Stimulated activated naive B cell treated with anti-CD40 and anti-IgM and Interleukin-4, amounts not matched to agents 10 μg/mL and 1 μg/mL and 100 μg/mL, for 72 hours (primary cell): ENCODE measurements around the gene SKA1.
A peak's percentile ranks its signal among the peaks of the same experiment; 100 is the strongest.
"Not testable (repeated sequence)": the region's sequence is repeated elsewhere in the genome, so short reads cannot be mapped to it uniquely, and the experiment has no call there.

ENCODE experiments used
- ATAC-seq, 2 donors: fragments of 150-1000 bp; cut with Tn5 transposase; replicated peaks; 2 replicates each; pipeline ENCODE4 v1.10.0; 2021; ENCODE audit warnings: moderate library complexity in 1 of 2
- DNase-seq: peaks from one replicate; pipeline ENCODE4 v3.0.0; 2021
- H3K27ac Mint-ChIP-seq: one replicate; pipeline ENCODE4 v1.8.0; 2022; ENCODE audit warnings: mild to moderate bottlenecking, mixed read lengths
- H3K27me3 Mint-ChIP-seq, 2 donors: one replicate each; pipeline ENCODE4 v1.8.0; 2022; ENCODE audit warnings: mixed read lengths in 2 of 2
- H3K36me3 Mint-ChIP-seq, 2 donors: one replicate each; pipeline ENCODE4 v1.8.0; 2022; ENCODE audit warnings: mixed read lengths in 2 of 2, mild to moderate bottlenecking in 1 of 2
- H3K4me1 Mint-ChIP-seq, 2 donors: one replicate each; pipeline ENCODE4 v1.8.0; 2022; ENCODE audit warnings: mixed read lengths in 2 of 2, mild to moderate bottlenecking in 1 of 2
- H3K4me3 Mint-ChIP-seq, 2 donors: one replicate each; pipeline ENCODE4 v1.8.0; 2022; ENCODE audit warnings: mild to moderate bottlenecking in 2 of 2, mixed read lengths in 2 of 2, moderate library complexity in 1 of 2
- H3K9me3 Mint-ChIP-seq, 2 donors: one replicate each; pipeline ENCODE4 v1.8.0; 2022; ENCODE audit warnings: mixed read lengths in 2 of 2, mild to moderate bottlenecking in 1 of 2

Gene SKA1

DNA sequence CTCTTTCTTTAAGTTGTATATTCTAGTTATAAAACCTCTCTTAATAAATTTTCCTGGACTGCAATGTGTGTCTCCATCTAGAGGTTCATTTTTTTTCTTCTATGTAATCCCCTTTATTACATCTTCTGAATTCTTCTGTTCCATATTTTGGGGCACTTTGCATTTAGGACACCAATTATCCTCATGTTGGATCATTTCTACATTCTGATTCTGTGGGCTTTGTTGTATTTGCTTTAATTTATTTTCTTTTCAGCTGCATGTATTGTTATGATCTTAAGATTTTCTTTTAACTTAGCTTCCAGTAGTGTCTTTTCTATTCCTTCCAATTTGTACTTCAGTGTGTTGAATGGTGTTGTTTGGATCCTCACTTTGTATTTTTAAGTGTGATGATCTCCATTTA is 5.2 kb upstream of the SKA1 start:
- Mint-ChIP-seq H3K36me3 (peaks cover 5 to 7% of the 10 kb centered on the region in 2 donors), H3K27ac (no peak overlapping the region), H3K4me1 (peaks cover 2 to 5% of the 10 kb centered on the region in 2 donors), H3K27me3 (peaks cover 20 to 46% of the 10 kb centered on the region in 2 donors), H3K9me3 (peaks cover 11 to 15% of the 10 kb centered on the region in 2 donors), H3K4me3 (no peak overlapping the region)
- DNase-seq (no peak), ATAC-seq (no peak)

DNA sequence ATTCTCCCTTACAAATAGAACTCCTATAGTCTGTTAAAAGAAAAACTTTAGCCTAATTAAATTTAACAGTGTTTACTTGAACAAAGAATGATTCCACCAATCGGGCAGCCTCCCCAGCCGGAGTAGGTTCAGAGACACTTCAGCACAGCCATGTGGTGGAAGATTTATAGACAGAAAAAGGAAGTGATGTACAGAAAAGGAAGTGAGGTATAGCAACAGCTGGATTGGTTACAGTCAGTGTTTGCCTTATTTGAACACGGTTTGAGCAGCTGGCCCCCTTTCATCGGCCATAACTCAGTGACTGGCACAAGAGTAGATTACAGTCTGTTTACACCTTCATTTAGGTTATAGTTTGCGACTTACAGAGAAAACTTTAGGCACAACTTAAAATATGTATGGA is 2.1 kb upstream of the SKA1 start:
- DNase-seq = no peak
- H3K36me3 Mint-ChIP-seq = peaks cover 5 to 6% of the 10 kb centered on the region in 2 donors
- H3K27ac Mint-ChIP-seq = no peak overlapping the region
- H3K4me3 Mint-ChIP-seq = no peak overlapping the region
- no peak for ATAC-seq
- peaks cover 8 to 15% of the 10 kb centered on the region in 2 donors for H3K9me3 Mint-ChIP-seq
- peaks cover 2 to 7% of the 10 kb centered on the region in 2 donors for H3K4me1 Mint-ChIP-seq
- H3K27me3 Mint-ChIP-seq = peaks cover 13 to 26% of the 10 kb centered on the region in 2 donors

DNA sequence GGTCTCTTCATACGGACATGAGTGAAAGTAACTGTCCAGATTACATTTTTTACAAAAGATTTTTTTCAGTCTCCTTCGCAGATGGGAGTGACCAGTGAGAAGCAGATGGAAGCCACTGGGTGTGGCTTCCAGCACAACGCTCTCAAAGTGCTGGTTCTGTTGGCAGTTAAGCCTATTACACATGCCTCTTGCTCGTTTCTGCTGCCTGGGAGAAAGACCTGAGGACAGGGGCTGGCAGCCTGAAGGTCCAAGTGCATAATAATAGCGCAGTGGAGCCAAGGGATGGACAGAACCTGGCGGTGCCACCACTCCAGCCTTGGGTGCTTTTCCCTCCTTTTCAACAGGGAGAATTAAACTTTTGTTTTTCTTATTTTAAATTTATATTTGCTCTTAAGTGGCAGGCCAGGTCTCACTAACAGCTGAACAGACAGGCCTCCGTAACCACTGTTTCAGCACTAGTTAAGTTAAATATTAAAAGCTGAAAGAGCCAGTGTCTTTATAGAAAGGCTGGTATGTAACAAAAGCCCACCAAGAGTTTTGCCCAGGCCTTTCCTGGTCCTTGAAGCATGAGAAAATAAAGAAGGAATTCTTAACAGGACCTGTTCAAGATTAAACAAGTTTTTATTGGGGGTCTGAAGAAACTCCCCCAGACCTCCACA is 1.2 kb upstream of the SKA1 start:
- ATAC-seq (no peak), DNase-seq (no peak)
- Mint-ChIP-seq H3K27ac (no peak overlapping the region), H3K36me3 (peaks cover 4 to 5% of the 10 kb centered on the region in 2 donors), H3K4me3 (no peak overlapping the region), H3K27me3 (peaks cover 8 to 17% of the 10 kb centered on the region in 2 donors), H3K4me1 (peaks cover 2 to 7% of the 10 kb centered on the region in 2 donors), H3K9me3 (peaks cover 8 to 13% of the 10 kb centered on the region in 2 donors)

DNA sequence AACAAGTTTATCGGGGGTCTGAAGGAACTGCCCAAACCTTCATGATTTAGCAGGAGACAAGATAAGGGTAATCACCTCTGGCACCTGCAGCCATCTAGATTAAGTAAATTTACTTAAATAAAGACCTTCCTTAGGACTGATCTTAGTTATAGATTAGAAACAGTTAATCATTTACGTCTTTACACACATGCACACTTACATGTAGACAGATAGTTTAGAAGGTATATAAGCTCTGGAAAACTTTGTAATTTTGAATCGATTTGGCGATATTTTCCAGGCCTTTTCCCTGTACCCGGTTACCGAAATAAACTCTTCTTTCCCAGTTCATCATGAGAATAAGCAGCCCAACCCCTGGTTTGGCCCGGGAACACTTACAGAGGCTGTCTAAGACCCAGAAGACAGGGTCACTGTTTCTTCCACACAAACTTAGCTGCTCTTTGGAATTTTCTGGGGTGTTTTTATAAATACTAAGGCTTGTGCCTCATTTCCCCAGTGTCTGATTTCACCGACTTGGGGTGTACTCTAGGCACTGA is 560 bp upstream of the SKA1 start:
- H3K9me3 Mint-ChIP-seq = peaks cover 8 to 10% of the 10 kb centered on the region in 2 donors
- H3K27me3 Mint-ChIP-seq = peaks cover 8 to 11% of the 10 kb centered on the region in 2 donors
- peak overlapping the region; percentile 94 for H3K27ac Mint-ChIP-seq
- peaks cover 2 to 7% of the 10 kb centered on the region in 2 donors for H3K4me1 Mint-ChIP-seq
- H3K4me3 Mint-ChIP-seq = peak overlapping the region; percentile 82 to 88
- H3K36me3 Mint-ChIP-seq = peaks cover 4 to 5% of the 10 kb centered on the region in 2 donors
- ATAC-seq = no peak
- DNase-seq = no peak

DNA sequence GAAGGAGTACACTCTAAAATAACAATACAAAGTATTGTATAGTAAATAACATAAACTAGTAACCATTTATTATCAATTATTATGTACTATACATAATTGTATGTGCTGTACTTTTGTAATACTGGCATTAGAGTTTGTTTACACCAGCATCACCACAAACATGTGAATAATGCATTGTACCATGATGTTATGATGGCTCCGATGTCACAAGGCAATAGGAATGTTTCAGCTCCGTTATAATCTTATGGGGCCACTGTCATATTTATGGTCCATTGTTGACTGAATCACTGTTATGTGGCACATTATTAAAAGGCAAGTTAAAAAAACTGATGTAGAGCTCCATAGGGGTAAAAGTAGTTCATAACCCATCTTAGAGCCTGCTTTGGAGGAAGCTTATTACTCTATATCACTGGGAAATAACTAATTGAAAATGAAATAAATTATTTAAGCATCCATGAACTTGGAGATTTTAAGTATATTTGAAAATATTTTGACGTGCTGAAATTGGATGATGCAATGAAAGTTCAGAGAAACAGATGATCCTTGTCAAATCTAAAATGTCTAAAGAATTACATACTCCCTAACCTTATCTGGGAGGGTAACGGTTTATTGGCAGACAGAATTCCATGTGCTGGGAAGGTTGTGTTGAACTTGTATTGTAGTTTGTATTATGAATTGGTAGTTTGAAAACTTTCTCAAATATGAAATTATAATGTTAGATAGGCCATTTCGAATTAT is 2.4 kb downstream of the SKA1 start:
- Mint-ChIP-seq H3K9me3 (peaks cover 0 to 5% of the 10 kb centered on the region in 2 donors), H3K27me3 (no peaks in the 10 kb centered on the region), H3K27ac (no peak overlapping the region), H3K4me1 (peaks cover 2 to 7% of the 10 kb centered on the region in 2 donors), H3K36me3 (peaks cover 2 to 4% of the 10 kb centered on the region in 2 donors), H3K4me3 (no peak overlapping the region)
- ATAC-seq (no peak), DNase-seq (no peak)

DNA sequence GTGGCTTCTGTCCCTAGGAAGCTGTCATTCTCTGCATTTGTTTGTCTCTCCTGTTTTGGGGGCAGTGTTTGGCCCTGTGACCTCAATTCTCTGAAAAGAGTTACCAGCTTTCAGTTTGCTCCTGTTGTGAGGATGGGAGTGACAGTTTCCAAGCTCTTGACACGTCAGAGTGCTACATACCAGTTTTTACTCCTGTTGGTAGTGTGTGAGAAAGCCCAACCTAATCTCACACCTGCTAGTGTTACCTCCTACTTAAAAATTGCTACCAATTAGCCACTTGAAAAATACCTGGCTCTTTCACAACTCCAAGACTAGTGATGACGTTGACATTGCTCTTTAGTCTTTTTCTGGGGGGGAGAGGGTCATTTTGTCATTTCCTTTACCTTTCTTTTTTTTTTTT is 14.1 kb downstream of the SKA1 start:
- H3K27ac Mint-ChIP-seq = no peak overlapping the region
- H3K9me3 Mint-ChIP-seq = no peaks in the 10 kb centered on the region
- H3K36me3 Mint-ChIP-seq = peaks cover 0 to 2% of the 10 kb centered on the region in 2 donors
- H3K4me1 Mint-ChIP-seq = no peaks in the 10 kb centered on the region
- H3K4me3 Mint-ChIP-seq = no peak overlapping the region
- no peaks in the 10 kb centered on the region for H3K27me3 Mint-ChIP-seq
- ATAC-seq (no peak), DNase-seq (no peak)

DNA sequence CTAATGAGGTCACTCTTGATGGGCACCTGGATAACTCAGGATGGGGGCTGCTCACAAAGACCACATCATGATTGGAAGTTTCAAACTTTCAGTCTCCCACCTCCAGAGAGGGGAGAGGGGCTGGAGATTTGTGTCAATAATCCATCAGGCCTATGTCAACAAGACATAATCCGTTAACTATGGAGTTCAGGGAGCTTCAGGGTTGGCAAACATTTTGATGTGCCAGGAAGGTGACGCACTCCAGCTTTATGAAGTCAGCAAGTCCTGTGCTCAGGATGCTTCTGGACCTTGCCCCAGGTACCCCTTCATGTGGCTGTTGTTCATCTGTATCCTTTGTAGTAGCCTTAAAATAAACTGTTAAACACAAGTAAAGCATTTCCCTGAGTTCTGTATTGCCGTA is 19.0 kb downstream of the SKA1 start:
- H3K4me3 Mint-ChIP-seq = no peak overlapping the region
- DNase-seq (no peak), ATAC-seq (no peak)
- peaks cover 3 to 8% of the 10 kb centered on the region in 2 donors for H3K4me1 Mint-ChIP-seq
- H3K27ac Mint-ChIP-seq = no peak overlapping the region
- peaks cover 9 to 10% of the 10 kb centered on the region in 2 donors for H3K27me3 Mint-ChIP-seq
- peaks cover 4 to 6% of the 10 kb centered on the region in 2 donors for H3K9me3 Mint-ChIP-seq
- peaks cover 4 to 6% of the 10 kb centered on the region in 2 donors for H3K36me3 Mint-ChIP-seq

DNA sequence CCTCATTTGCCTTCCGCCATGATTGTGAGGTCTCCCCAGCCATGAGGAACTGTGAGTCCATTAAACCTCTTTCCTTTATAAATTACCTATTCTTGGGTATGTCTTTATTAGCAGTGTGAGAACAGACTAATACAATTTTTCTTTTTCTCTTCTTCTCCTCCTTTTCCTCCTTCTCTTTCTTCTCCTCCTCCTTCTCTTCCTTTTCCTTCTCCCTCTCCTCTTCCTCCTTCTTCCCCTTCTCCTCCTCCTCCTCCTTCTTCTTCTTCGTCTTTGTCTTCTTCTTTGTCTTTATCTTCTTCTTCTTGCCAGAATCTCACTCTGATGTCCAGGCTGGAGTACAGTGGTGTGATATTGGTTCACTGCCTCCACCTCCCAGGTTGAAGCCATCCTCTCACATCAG is 20.2 kb downstream of the SKA1 start:
- peaks cover 4 to 6% of the 10 kb centered on the region in 2 donors for H3K9me3 Mint-ChIP-seq
- no peak for DNase-seq
- H3K27ac Mint-ChIP-seq = no peak overlapping the region
- no peak for ATAC-seq
- H3K36me3 Mint-ChIP-seq = peaks cover 4 to 6% of the 10 kb centered on the region in 2 donors
- H3K4me3 Mint-ChIP-seq = no peak overlapping the region
- H3K4me1 Mint-ChIP-seq = peaks cover 3 to 8% of the 10 kb centered on the region in 2 donors
- H3K27me3 Mint-ChIP-seq = peaks cover 14 to 16% of the 10 kb centered on the region in 2 donors

DNA sequence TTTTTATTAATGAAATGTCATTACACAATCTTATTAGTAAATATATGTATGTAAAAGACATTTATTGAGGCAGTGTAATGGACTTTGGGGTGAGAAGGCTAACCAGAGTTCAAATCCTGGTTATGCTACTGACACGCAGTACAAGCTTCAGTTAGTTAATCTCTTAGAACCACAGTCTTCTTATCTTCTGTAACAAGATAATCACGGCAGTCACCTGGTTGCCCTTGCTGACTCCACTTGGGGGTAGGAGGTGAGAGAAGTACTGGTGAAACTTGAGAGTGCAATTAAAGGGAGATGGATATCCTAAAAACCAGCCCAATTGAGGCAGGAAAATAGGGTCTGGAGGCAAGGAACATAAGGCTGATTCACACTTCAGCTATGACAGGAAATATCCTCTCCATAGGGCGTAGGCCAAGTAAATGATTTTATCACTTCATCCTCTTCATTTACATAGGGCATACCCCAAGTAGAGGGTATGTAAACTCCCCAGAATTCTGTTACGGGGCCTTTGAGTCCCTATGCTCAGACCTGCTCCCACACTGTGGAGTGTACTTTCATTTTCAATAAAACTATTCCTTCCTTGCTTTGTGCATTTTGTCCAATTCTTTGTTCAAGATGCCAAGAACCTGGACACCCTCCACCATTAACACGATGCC is 21.3 kb downstream of the SKA1 start:
- Mint-ChIP-seq H3K27me3 (peaks cover 16 to 17% of the 10 kb centered on the region in 2 donors), H3K27ac (no peak overlapping the region), H3K4me1 (peaks cover 3 to 8% of the 10 kb centered on the region in 2 donors), H3K4me3 (no peak overlapping the region), H3K9me3 (peaks cover 4 to 6% of the 10 kb centered on the region in 2 donors), H3K36me3 (peaks cover 4 to 6% of the 10 kb centered on the region in 2 donors)
- DNase-seq = no peak
- ATAC-seq = no peak

DNA sequence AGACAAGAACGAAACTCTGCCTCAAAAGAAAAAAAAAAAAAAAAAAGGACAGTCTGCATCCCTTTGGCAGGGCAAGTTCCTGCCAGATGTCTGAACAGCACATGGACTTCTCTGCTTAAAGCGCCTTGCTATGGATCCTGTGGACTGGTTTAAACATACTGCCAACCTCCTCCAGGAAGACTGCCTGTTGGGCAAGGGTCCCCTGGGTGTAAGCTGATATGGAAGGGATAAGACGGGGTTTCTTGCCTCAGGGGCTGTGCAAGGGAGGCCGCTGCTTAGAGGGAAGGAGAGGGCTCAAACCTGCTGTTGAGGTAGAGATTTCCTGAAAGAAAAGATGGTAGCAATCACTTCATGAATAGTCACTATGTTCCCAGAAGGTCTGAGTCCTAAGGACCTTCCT is 22.2 kb downstream of the SKA1 start:
- no peak for ATAC-seq
- no peak for DNase-seq

DNA sequence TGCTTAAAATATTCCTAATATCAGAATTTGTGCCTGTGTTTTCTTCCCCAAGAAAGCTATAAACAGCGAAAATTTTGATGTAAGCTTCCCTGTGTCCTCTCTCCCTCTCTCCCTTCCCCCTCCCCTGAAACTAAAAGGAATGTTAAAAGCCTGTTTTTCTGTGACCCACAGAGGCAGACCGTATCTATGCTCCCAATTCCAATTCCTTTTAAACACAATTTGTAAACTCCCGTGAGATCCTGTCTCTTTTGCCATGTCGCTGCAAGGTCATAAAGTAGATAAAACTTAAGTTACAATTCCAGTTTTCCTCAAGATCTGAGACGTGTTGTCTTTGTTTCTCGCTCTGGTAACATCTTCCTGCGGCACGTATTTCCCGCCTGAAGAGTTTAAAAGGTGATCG is 23.3 kb downstream of the SKA1 start:
- Mint-ChIP-seq H3K9me3 (peaks cover 4 to 6% of the 10 kb centered on the region in 2 donors), H3K4me1 (peaks cover 3 to 8% of the 10 kb centered on the region in 2 donors), H3K27me3 (peaks cover 29 to 34% of the 10 kb centered on the region in 2 donors), H3K27ac (no peak overlapping the region), H3K36me3 (peaks cover 2 to 6% of the 10 kb centered on the region in 2 donors), H3K4me3 (no peak overlapping the region)
- no peak for DNase-seq
- no peak for ATAC-seq

More for the DNA sequence above, 22.2 kb downstream of the SKA1 start:
- H3K36me3 Mint-ChIP-seq = peaks cover 4 to 6% of the 10 kb centered on the region in 2 donors
- H3K27ac Mint-ChIP-seq = no peak overlapping the region
- H3K4me1 Mint-ChIP-seq = peaks cover 3 to 8% of the 10 kb centered on the region in 2 donors
- no peak overlapping the region for H3K4me3 Mint-ChIP-seq
- H3K9me3 Mint-ChIP-seq = peaks cover 4 to 6% of the 10 kb centered on the region in 2 donors
- peaks cover 20 to 24% of the 10 kb centered on the region in 2 donors for H3K27me3 Mint-ChIP-seq

DNA sequence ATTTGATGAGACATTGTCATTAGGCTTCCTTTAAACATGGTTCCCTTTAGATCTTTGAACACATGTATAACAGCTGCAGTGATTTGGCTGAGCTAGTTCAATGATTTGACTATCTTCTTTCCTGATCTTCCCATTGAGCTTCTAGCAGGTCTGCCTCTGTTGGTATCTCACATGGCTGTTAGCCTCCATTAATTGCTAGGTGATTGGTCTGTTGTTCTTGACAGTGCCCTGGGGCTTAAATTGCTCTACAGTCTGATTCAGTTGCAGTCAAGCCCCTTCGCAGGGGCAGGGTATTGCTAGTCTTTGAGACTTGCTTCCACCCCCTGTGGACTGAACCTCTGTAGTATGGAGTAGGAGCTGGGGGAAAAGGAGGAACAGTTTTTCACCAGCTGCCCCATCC is 24.1 kb downstream of the SKA1 start:
- Mint-ChIP-seq H3K27ac (no peak overlapping the region), H3K4me1 (peaks cover 3 to 8% of the 10 kb centered on the region in 2 donors), H3K9me3 (peaks cover 4 to 6% of the 10 kb centered on the region in 2 donors), H3K27me3 (peaks cover 35 to 43% of the 10 kb centered on the region in 2 donors), H3K4me3 (no peak overlapping the region), H3K36me3 (peaks cover 2 to 6% of the 10 kb centered on the region in 2 donors)
- no peak for DNase-seq
- no peak for ATAC-seq

DNA sequence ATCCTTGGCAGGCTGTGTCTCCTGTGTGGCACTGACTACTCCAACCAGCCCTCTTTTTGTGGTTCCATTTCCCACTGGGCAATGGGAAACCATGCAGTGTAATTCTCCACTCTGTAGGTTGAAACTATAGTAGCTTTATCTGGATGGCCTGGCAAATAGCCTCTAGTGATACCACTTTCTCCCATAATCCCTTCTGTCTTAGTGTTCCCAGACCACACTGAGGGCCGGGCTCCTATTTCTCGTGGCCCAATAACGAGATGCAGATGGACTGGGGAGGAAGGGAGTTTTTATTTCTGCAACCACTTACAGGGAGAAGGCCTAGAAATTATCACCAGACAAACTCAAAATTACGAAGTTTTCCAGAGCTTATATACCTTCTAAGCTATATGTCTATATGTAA is 24.7 kb downstream of the SKA1 start:
- Mint-ChIP-seq H3K4me3 (no peak overlapping the region), H3K9me3 (peaks cover 4 to 6% of the 10 kb centered on the region in 2 donors), H3K27ac (no peak overlapping the region), H3K27me3 (peaks cover 39 to 49% of the 10 kb centered on the region in 2 donors), H3K36me3 (peaks cover 2 to 6% of the 10 kb centered on the region in 2 donors), H3K4me1 (peaks cover 3 to 8% of the 10 kb centered on the region in 2 donors)
- DNase-seq = no peak
- ATAC-seq = no peak

DNA sequence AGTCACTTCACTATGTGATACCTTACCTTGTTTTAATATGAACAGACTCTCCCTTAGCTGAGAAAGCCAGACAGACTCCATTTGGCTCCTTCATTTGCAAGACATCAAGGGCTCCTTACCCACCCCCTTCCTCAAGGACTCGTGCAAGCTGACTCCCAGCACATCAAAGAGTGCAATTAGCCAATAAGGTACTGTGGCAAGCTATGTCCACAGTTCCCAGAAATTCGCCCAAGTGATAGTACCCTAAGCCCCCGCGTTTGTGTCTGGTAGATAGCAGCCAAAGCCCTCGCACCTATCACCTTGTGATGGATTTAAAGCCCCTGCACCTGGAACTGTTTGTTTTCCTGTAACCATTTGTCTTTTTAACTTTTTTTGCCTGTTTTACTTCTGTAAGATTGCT is 25.6 kb downstream of the SKA1 start:
- not testable (repeated sequence) for H3K36me3 Mint-ChIP-seq, H3K4me1 Mint-ChIP-seq, H3K27ac Mint-ChIP-seq, H3K4me3 Mint-ChIP-seq, ATAC-seq, DNase-seq, H3K9me3 Mint-ChIP-seq
- peaks cover 45 to 58% of the 10 kb centered on the region in 2 donors for H3K27me3 Mint-ChIP-seq
